ENCODE results near the gene TAF6L. TPM values are rescaled to one million over a fixed set of nuclear protein-coding genes. Genes with fewer than 3 reads are reported as not detected.
A peak's percentile ranks its signal among the peaks of the same experiment; 100 is the strongest.

TAF6L gene
- total and polyA plus RNA-seq, 9 of the 15 experiments (the other 6 are each of a cell fraction or from before 2014, with no cell fraction given), result 0.04 to 45.5 (median 20.8) TPM

- TF ChIP-seq SLC30A9 (CRISPR knock-in tag; IDR thresholded peaks at IDR 0.05), result no peak
- TF ChIP-seq CHD1 (IDR thresholded peaks at IDR 0.05; ENCODE audit: low read length), result peak; percentile 8
- TF ChIP-seq ZNF717 (CRISPR knock-in tag; IDR thresholded peaks at IDR 0.05), result no peak
- TF ChIP-seq DACH1 (IDR thresholded peaks at IDR 0.05; ENCODE audit: partially characterized antibody), result no peak
- TF ChIP-seq FOS (IDR thresholded peaks at IDR 0.05; ENCODE audit: extremely low read depth, insufficient read length), result peak; percentile 76
- TF ChIP-seq TCF7 (IDR thresholded peaks at IDR 0.05; ENCODE audit: borderline replicate concordance), result no peak
- no peak for TF ChIP-seq STAG1 (CRISPR knock-in tag; IDR thresholded peaks at IDR 0.05; ENCODE audit: borderline replicate concordance)
- no peak for TF ChIP-seq ZNF184 (CRISPR knock-in tag; IDR thresholded peaks at IDR 0.05)
- TF ChIP-seq, protein P1, sequence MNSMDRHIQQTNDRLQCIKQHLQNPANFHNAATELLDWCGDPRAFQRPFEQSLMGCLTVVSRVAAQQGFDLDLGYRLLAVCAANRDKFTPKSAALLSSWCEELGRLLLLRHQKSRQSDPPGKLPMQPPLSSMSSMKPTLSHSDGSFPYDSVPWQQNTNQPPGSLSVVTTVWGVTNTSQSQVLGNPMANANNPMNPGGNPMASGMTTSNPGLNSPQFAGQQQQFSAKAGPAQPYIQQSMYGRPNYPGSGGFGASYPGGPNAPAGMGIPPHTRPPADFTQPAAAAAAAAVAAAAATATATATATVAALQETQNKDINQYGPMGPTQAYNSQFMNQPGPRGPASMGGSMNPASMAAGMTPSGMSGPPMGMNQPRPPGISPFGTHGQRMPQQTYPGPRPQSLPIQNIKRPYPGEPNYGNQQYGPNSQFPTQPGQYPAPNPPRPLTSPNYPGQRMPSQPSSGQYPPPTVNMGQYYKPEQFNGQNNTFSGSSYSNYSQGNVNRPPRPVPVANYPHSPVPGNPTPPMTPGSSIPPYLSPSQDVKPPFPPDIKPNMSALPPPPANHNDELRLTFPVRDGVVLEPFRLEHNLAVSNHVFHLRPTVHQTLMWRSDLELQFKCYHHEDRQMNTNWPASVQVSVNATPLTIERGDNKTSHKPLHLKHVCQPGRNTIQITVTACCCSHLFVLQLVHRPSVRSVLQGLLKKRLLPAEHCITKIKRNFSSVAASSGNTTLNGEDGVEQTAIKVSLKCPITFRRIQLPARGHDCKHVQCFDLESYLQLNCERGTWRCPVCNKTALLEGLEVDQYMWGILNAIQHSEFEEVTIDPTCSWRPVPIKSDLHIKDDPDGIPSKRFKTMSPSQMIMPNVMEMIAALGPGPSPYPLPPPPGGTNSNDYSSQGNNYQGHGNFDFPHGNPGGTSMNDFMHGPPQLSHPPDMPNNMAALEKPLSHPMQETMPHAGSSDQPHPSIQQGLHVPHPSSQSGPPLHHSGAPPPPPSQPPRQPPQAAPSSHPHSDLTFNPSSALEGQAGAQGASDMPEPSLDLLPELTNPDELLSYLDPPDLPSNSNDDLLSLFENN (IDR thresholded peaks at IDR 0.05; ENCODE audit: low read depth in 2 of 2, low read length in 2 of 2), result no peak
- TF ChIP-seq ZNF445 (CRISPR knock-in tag; IDR thresholded peaks at IDR 0.05; ENCODE audit: low read depth), result no peak
- TF ChIP-seq BACH1 (tag; IDR thresholded peaks at IDR 0.05), result no peak
- TF ChIP-seq THAP7 (CRISPR knock-in tag; IDR thresholded peaks at IDR 0.05), result no peak
- TF ChIP-seq, protein P2, sequence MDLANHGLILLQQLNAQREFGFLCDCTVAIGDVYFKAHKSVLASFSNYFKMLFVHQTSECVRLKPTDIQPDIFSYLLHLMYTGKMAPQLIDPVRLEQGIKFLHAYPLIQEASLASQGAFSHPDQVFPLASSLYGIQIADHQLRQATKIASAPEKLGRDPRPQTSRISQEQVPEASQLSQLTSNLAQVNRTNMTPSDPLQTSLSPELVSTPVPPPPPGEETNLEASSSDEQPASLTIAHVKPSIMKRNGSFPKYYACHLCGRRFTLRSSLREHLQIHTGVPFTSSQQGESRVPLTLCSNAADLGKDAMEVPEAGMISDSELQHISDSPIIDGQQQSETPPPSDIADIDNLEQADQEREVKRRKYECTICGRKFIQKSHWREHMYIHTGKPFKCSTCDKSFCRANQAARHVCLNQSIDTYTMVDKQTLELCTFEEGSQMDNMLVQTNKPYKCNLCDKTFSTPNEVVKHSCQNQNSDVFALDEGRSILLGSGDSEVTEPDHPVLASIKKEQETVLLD (IDR thresholded peaks at IDR 0.05), result peak; percentile 63; the same call in 1 of the 2 replicates
- TF ChIP-seq PTBP1 (IDR thresholded peaks at IDR 0.05; ENCODE audit: low read depth, low read length), result peak; percentile 91; the same call in 1 of the 2 replicates
- peak; percentile 69 for TF ChIP-seq CXXC5 (CRISPR knock-in tag; IDR thresholded peaks at IDR 0.05)
- TF ChIP-seq, protein P3, sequence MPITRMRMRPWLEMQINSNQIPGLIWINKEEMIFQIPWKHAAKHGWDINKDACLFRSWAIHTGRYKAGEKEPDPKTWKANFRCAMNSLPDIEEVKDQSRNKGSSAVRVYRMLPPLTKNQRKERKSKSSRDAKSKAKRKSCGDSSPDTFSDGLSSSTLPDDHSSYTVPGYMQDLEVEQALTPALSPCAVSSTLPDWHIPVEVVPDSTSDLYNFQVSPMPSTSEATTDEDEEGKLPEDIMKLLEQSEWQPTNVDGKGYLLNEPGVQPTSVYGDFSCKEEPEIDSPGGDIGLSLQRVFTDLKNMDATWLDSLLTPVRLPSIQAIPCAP (CRISPR knock-in tag; IDR thresholded peaks at IDR 0.05; ENCODE audit: borderline replicate concordance), result no peak
- no peak for TF ChIP-seq ZNF384 (IDR thresholded peaks at IDR 0.05; ENCODE audit: low read depth, low read length)
- TF ChIP-seq YY1 (IDR thresholded peaks at IDR 0.05; ENCODE audit: borderline replicate concordance in 1 of 3, control insufficient read depth in 1 of 3, extremely low read depth in 1 of 3, insufficient read depth in 3 of 3, insufficient read length in 1 of 3, insufficient replicate concordance in 2 of 3, low read depth in 1 of 3, low read length in 2 of 3), result no peak
- TF ChIP-seq TCFL5 (CRISPR knock-in tag; conservative IDR thresholded peaks at IDR 0.05), result no peak
- peak; percentile 4; the same call in 1 of the 2 replicates for TF ChIP-seq MAFK (IDR thresholded peaks at IDR 0.05; ENCODE audit: low read length)
- TF ChIP-seq PHF20 (IDR thresholded peaks at IDR 0.05; ENCODE audit: partially characterized antibody), result peak; percentile 32
Observed at GRCh38 chr11:62771144-62772021, at the start of gene TAF6L (continued).
